Hematopoietic multipotent progenitor cell treated with erythropoietin and hydrocortisone succinate and interleukin-3 and kit ligand, for 6 days (in vitro differentiated cells): ENCODE results near the gene GNB2.
"Not testable (repeated sequence)": the region's sequence is repeated elsewhere in the genome, so short reads cannot be mapped to it uniquely, and the experiment has no call there.

ENCODE experiments used
- DNase-seq: peaks from one replicate; pipeline ENCODE4 v3.0.0-alpha.2; 2015

Gene GNB2

GRCh38 chr7:100665168-100665726 is 8.3 kb upstream of the GNB2 start:
- no peak for DNase-seq

- no peak for DNase-seq
These were observed 6.0 kb upstream of the GNB2 start for GRCh38 chr7:100667331-100668068.

- no peak for DNase-seq
These were observed 5.5 kb upstream of the GNB2 start for GRCh38 chr7:100668069-100668449.

- DNase-seq = not testable (repeated sequence)
These were observed 4.4 kb upstream of the GNB2 start for GRCh38 chr7:100669106-100669505.

GRCh38 chr7:100670074-100670473 is 3.5 kb upstream of the GNB2 start:
- DNase-seq = peak; percentile 40

GRCh38 chr7:100671353-100672327 is 1.9 kb upstream of the GNB2 start:
- DNase-seq = no peak

- peak; percentile 70 for DNase-seq
These were observed 436 bp downstream of the GNB2 start for GRCh38 chr7:100673942-100674410.

- DNase-seq = peak; percentile 56
These were observed 1.0 kb downstream of the GNB2 start for GRCh38 chr7:100674411-100675104.

- no peak for DNase-seq
These were observed 1.5 kb downstream of the GNB2 start for GRCh38 chr7:100675105-100675451.

- DNase-seq = peak; percentile 92
These were observed 2.2 kb downstream of the GNB2 start for GRCh38 chr7:100675581-100676350.

GRCh38 chr7:100676501-100677306 is 3.2 kb downstream of the GNB2 start:
- no peak for DNase-seq

GRCh38 chr7:100677308-100678267 is 4.0 kb downstream of the GNB2 start:
- DNase-seq = peak; percentile 24

GRCh38 chr7:100678291-100678984 is 4.9 kb downstream of the GNB2 start:
- DNase-seq = peak; percentile 19

- peak; percentile 8 for DNase-seq
These were observed 5.8 kb downstream of the GNB2 start for GRCh38 chr7:100679129-100679926.

- peak; percentile 63 for DNase-seq
These were observed 6.5 kb downstream of the GNB2 start for GRCh38 chr7:100679927-100680575.

- DNase-seq = peak; percentile 50
These were observed 7.2 kb downstream of the GNB2 start for GRCh38 chr7:100680576-100681271.
